ENCODE results near the gene IFRD1. TPM values are rescaled to one million over a fixed set of nuclear protein-coding genes. Genes with fewer than 3 reads are reported as not detected.

IFRD1 gene
- polyA plus RNA-seq, 1 of the 3 experiments (the other 2 are of a cell fraction) = 31.0 TPM

GRCh38 chr7:112428715-112429114 is 21.5 kb upstream of the IFRD1 start:
- H3K4me3 ChIP-seq (ENCODE audit: low read depth in 2 of 2, low read length in 1 of 2) = no peak overlapping the region
- H3F3A ChIP-seq (replicated peaks; ENCODE audit: insufficient read depth) = no peaks in the 10 kb centered on the region
- H3K36me3 ChIP-seq (replicated peaks in 1 of 2; ENCODE audit: control insufficient read depth in 1 of 2, insufficient read depth in 2 of 2, low read length in 1 of 2) = no peaks in the 10 kb centered on the region
- no peak overlapping the region for H2AFZ ChIP-seq (ENCODE audit: low read depth)
- no peaks in the 10 kb centered on the region for H3K79me2 ChIP-seq (ENCODE audit: insufficient read depth)
- no peak for DNase-seq
- H3K9me3 ChIP-seq = no peaks in the 10 kb centered on the region
- H3K9me2 ChIP-seq = no peaks in the 10 kb centered on the region
- H3K4me1 ChIP-seq (ENCODE audit: control insufficient read depth in 1 of 2, insufficient read depth in 2 of 2, low read depth in 1 of 2, low read length in 1 of 2) = no peaks in the 10 kb centered on the region; a peak in 1 of 4 replicates
- no peak overlapping the region for H3K9ac ChIP-seq
- 64% methylated on average over 2 of the region's 2 CpGs for WGBS (ENCODE audit: low lambda C conversion rate)
- POLR2A ChIA-PET = interaction anchor here (2.1 kb wide), 1 partner anchor 22 kb away, joined by 5 read pairs; the partner anchor contains the start of gene IFRD1
- H4K20me1 ChIP-seq (ENCODE audit: insufficient read depth) = no peaks in the 10 kb centered on the region
- CTCF ChIA-PET = interaction anchor here (0.8 to 2.2 kb wide), 8 partner anchors 9 to 665 kb away, joined by 3 to 8 read pairs (median 4); no protein-coding TSS in a partner anchor
- no peak for TF ChIP-seq POLR2AphosphoS5 (IDR thresholded peaks at IDR 0.05; ENCODE audit: low read depth, low read length)
- TF ChIP-seq NRF1 (IDR thresholded peaks at IDR 0.05; ENCODE audit: low read depth, low read length) = no peak
- no peak for TF ChIP-seq IRF3 (IDR thresholded peaks at IDR 0.05; ENCODE audit: low read depth, low read length)
- TF ChIP-seq PBX3 (IDR thresholded peaks at IDR 0.05) = no peak
- no peak for TF ChIP-seq SIN3A (IDR thresholded peaks at IDR 0.05; ENCODE audit: borderline replicate concordance, low read depth, low read length)
- no peak for TF ChIP-seq MXI1 (IDR thresholded peaks at IDR 0.05; ENCODE audit: low read depth, low read length)
- no peak for TF ChIP-seq GABPA (IDR thresholded peaks at IDR 0.05; ENCODE audit: low read depth)
- TF ChIP-seq YY1 (IDR thresholded peaks at IDR 0.05; ENCODE audit: low read depth) = no peak
- TF ChIP-seq EZH2phosphoT487 (IDR thresholded peaks at IDR 0.05; ENCODE audit: borderline replicate concordance, low read depth) = no peak
- no peak for TF ChIP-seq ELF1 (IDR thresholded peaks at IDR 0.05)
- no peak for TF ChIP-seq RCOR1 (IDR thresholded peaks at IDR 0.05; ENCODE audit: low read length)
- TF ChIP-seq MAX (IDR thresholded peaks at IDR 0.05; ENCODE audit: low read depth) = no peak
- no peak for TF ChIP-seq GATA2 (CRISPR knock-in tag; IDR thresholded peaks at IDR 0.05)
- no peak for TF ChIP-seq CHD2 (IDR thresholded peaks at IDR 0.05; ENCODE audit: low read length, partially characterized antibody)
- no peak for TF ChIP-seq JUND (IDR thresholded peaks at IDR 0.05)
- no peak for TF ChIP-seq REST (IDR thresholded peaks at IDR 0.05; ENCODE audit: low read depth, low read length)
- no peak for TF ChIP-seq MEF2A (IDR thresholded peaks at IDR 0.05; ENCODE audit: borderline replicate concordance, low read depth)
- TF ChIP-seq USF1 (IDR thresholded peaks at IDR 0.05; ENCODE audit: borderline replicate concordance, low read depth) = no peak
- TF ChIP-seq FOXJ3 (CRISPR knock-in tag; IDR thresholded peaks at IDR 0.05) = no peak
- no peak for TF ChIP-seq USF2 (IDR thresholded peaks at IDR 0.05; ENCODE audit: borderline replicate concordance, low read depth, low read length)
- no peak overlapping the region for H3K4me2 ChIP-seq
- no peak overlapping the region for H3K27ac ChIP-seq (ENCODE audit: low read depth in 2 of 2, low read length in 1 of 2)
- no peaks in the 10 kb centered on the region for H3K27me3 ChIP-seq (ENCODE audit: insufficient read depth)
